H1 (cell line): ENCODE data around the gene FGF2. TPM values are rescaled to one million over a fixed set of nuclear protein-coding genes. Genes with fewer than 3 reads are reported as not detected.
A peak's percentile ranks its signal among the peaks of the same experiment; 100 is the strongest.

Experiments
- BACH1 ChIP-seq: IDR thresholded peaks from 2 replicates; pipeline ENCODE4 v1.6.1; 2012; ENCODE audit warnings: low read length, improper control_type of control experiment
- CHD2 ChIP-seq: IDR thresholded peaks from 2 replicates; pipeline ENCODE4 v1.6.1; 2012; ENCODE audit warnings: low read length, improper control_type of control experiment
- CHD7 ChIP-seq: fragments of 300-600 bp; sonication (generic); IDR thresholded peaks from 2 replicates; pipeline ENCODE4 v1.7.1; 2012; ENCODE audit warnings: low read length, moderate library complexity, mild to moderate bottlenecking, inconsistent platforms; ENCODE audit not compliant: insufficient replicate concordance
- EP300 ChIP-seq, 2 experiments: IDR thresholded peaks; 1 replicate in 1 of 2; 2 replicates in 1 of 2; pipeline ENCODE4 v1.6.1; 2011 to 2012; ENCODE audit warnings: low read depth in 2 of 2, low read length in 2 of 2, mild to moderate bottlenecking in 2 of 2, borderline replicate concordance in 1 of 2, inconsistent platforms in 1 of 2, moderate library complexity in 1 of 2
- POLR2A ChIP-seq, 2 experiments: IDR thresholded peaks; 1 replicate in 1 of 2; 2 replicates in 1 of 2; pipeline ENCODE4 v1.6.1; 2011; ENCODE audit warnings: low read depth in 2 of 2, low read length in 2 of 2, mild to moderate bottlenecking in 2 of 2; ENCODE audit errors: control extremely low read depth in 1 of 2
- RXRA ChIP-seq: IDR thresholded peaks from 2 replicates; pipeline ENCODE4 v1.6.1; 2011; ENCODE audit warnings: low read depth, mild to moderate bottlenecking, low read length, moderate library complexity; ENCODE audit not compliant: insufficient read depth
- SUZ12 ChIP-seq: fragments of 200-600 bp; sonication (generic); IDR thresholded peaks from 2 replicates; pipeline ENCODE4 v1.6.1; 2012; ENCODE audit warnings: mild to moderate bottlenecking, inconsistent platforms, low read length, moderate library complexity, mixed read lengths
- TAF1 ChIP-seq: IDR thresholded peaks from 2 replicates; pipeline ENCODE4 v1.6.1; 2011; ENCODE audit warnings: mild to moderate bottlenecking, low read depth, low read length
- TCF12 ChIP-seq: IDR thresholded peaks from 2 replicates; pipeline ENCODE4 v1.6.1; 2011; ENCODE audit warnings: low read depth, mild to moderate bottlenecking, low read length
- polyA plus RNA-seq, 7 experiments: library from polyadenylated mRNA; depleted of rRNA in 3 of 7; stranded (reverse) in 5 of 7; unstranded in 2 of 7; fragments of >200 nt in 5 of 7; fragments of 200-250 nt in 2 of 7; gene quantifications; 1 replicate in 5 of 7; 2 replicates in 1 of 7; 4 replicates in 1 of 7; pipeline versions ENCODE4 v1.2.1 to v1.2.3, GENCODE V29; 2011 to 2013; ENCODE audit warnings: missing spikeins in 2 of 7, mixed read lengths in 2 of 7
- total RNA-seq: library from RNA; stranded (reverse); fragmentation: NEBNext Ultra II Directional; extraction: Animal tissue kit (Norgen Biotek cat#: 25700); gene quantifications from 2 replicates; pipeline ENCODE4 v1.2.1, GENCODE V29; 2021

FGF2 gene
- total and polyA plus RNA-seq, 2 of the 8 experiments (the other 6 are each of a cell fraction or from before 2014, with no cell fraction given) = 23.4 to 145 TPM

GRCh38 chr4:122826553-122827257 lies at the start of gene FGF2 (continued):
- TF ChIP-seq TCF12 (no peak), SUZ12 (no peak), POLR2A (IDR thresholded peaks at IDR 0.05; ENCODE audit: control extremely low read depth in 1 of 2, low read depth in 2 of 2, low read length in 2 of 2) (peak; percentile 90 to 94), BACH1 (no peak), CHD7 (no peak), EP300 (IDR thresholded peaks at IDR 0.05; ENCODE audit: borderline replicate concordance in 1 of 2, low read depth in 2 of 2, low read length in 2 of 2) (0 out of 3 replicates have a peak, but pooled peaks of 1 of the 2 experiments have one; percentile 18), TAF1 (peak; percentile 92), CHD2 (no peak), RXRA (no peak)
